DMS 273 (cell line): ENCODE data around the gene LGI4.
"Not testable (repeated sequence)": the region's sequence is repeated elsewhere in the genome, so short reads cannot be mapped to it uniquely, and the experiment has no call there.

Experiments used
- DNase-seq: peaks from one replicate; lab custom pipeline; 2025; ENCODE audit not compliant: unreplicated experiment; lab: John Stamatoyannopoulos, UW

The LGI4 gene

GRCh38 chr19:35107545-35107944 is 27.3 kb downstream of the LGI4 start:
- DNase-seq, result no peak

GRCh38 chr19:35106898-35107541 is 27.8 kb downstream of the LGI4 start:
- no peak for DNase-seq

- DNase-seq, result no peak
These were observed 28.6 kb downstream of the LGI4 start for GRCh38 chr19:35106291-35106583.

DNA sequence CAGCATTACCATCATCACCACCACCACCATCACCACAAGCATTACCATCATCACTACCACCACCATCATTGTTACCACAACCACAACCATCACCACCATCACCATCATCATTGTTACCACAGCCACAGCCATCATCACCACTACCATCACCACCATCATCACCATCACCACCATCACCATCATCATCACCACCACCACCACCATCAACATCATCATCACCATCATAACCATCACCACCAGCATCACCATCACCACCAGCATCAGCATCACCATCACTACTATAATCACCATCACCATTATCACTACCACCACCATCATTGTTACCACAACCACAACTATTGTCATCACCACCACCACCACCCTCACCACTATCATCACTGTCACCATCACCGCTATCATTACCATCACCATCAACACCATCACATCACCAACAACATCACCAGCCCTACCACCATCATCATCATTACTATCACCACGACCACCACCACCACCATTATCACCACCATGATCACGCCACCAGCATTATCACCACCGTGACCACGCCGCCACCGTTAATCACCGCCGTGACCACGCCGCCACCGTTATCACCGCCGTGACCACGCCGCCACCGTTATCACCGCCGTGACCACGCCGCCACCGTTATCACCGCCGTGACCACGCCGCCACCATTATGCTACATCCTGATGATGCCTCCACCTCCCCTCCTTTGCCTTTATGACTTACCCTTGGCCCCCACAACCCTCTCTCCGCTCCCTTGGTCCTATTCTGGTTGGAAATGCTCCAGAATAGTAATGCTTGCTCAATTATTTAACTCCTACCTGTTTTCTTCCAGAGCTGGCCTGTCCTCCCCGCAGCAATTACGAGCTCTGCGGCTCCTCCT is 29.2 kb downstream of the LGI4 start:
- no peak for DNase-seq

- DNase-seq, result no peak
These were observed 29.8 kb downstream of the LGI4 start for GRCh38 chr19:35105047-35105410.

GRCh38 chr19:35104361-35104760 is 30.5 kb downstream of the LGI4 start:
- no peak for DNase-seq

GRCh38 chr19:35103614-35104013 is 31.2 kb downstream of the LGI4 start:
- DNase-seq, result not testable (repeated sequence)

- not testable (repeated sequence) for DNase-seq
These were observed 32.9 kb downstream of the LGI4 start for GRCh38 chr19:35101949-35102348.

GRCh38 chr19:35100588-35101533 is 34.0 kb downstream of the LGI4 start:
- DNase-seq, result peak; percentile 35

GRCh38 chr19:35099897-35100275 is 35.0 kb downstream of the LGI4 start:
- peak; percentile 41 for DNase-seq

DNA sequence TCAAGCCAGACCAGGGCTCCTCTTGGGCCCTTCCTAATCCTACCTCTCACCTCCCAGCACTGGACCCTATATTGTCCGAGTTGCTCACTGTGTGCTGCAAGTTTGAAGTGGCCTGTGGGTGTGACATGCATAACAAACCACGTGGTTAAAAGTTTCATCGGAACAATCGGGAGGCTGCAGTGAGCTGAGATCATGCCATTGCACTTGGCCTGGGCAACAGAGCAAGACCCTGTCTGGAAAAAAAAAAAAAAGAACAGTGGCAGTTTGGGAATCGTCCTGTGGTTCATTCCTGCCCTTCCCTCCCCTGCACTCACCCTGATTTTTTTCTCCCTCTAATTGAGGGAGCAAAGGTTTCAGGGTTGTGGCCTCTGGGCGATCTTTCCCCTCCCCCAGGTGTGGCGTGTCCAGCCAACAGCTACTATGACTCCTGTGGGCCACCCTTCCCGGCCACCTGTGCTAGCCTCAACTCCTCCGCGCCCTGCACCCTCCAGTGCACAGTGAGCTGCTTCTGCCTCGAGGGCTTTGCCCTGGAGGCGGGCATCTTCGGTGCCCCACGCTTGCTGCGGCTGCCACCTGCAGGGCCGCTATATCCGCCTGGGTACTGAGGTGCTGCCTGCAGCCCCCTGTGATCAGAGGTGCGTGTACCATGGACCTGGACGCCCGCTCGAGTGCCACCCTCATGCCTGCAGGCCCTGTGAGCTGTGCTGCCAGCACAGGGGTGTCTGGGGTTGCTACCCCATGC is 35.5 kb downstream of the LGI4 start:
- no peak for DNase-seq

DNA sequence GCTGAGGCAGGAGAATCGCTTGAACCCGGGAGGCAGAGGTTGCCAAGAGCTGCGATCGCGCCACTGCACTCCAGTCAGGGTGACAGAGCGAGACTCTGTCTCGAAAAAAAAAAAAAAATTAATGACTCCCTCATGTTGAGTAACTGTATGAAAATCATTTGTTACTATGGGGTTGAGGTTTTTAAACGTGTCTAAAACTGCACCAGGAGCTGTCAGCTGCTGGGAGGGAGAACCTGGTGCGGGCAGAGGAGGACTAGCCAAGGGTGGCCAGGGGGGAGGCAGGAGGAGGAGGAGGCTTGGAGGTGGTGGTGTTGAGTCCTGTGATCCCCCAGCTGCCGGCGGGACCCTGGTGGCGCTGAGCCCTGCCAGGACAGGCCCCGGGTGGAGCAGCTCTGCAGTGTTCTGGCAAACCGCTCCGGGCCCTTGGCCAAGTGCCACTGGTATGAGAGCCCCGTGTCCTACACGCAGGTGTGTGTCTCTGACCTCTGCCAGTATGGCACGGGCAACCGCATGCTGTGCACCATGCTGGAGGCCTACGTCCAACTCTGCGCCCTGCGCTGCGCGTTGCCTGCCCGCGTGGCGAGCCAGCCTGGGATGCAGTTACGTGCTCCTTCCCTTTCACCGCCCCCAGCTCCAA is 36.3 kb downstream of the LGI4 start:
- peak; percentile 61 for DNase-seq

DNA sequence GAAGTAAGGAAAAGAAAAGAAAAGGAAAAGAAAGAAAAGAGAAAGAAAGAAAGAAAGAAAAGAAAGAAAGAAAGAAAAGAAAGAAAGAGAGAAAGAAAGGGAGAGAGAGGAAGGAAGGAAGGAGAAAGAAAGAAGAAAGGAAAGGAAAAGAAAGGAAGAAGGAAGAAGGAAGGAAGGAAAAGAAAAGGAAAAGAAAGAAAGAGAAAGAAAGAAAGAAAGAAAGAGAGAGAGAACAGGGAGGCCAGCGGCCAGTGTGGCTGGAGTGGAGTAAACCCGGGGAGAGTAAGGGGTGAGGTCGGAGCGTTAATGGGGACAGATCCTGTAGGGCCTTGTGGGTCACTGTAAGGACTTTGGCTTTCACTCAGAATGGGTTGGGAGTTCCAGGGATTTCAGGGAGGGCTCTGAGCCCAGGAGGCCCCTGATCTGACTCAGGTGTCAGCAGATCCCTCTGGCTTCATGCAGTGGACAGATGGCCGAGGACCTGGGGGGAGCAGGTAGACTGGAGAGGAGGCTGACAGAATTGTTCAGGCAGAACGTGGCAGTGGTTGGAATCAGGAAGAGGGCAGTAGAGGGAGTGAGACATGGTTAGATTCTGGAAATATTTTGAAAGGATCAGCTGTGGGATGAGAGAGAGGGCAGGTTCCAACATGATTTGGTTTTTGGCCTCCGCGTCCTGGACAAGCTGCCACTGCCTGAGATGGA is 39.0 kb downstream of the LGI4 start:
- peak; percentile 82 for DNase-seq

DNA sequence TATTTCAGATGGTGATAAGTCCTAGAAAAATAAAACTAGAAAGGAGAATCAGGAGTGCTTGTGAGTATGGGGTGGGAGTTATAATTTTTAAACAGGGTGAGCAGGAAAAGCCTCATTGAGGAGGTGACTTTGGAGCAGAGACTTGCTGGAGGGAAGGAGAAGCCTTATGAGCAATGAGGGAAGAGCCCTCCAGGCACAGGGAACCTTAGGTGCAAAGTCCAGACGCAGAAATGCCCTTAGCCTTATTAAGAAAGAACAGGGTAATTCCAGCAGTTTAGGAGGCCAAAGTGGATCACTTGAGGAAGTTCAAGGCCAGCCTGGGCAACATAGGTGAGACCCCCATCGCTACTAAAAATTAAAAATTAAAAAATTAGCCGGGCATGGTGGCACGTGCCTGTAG is 40.2 kb downstream of the LGI4 start:
- DNase-seq, result no peak

GRCh38 chr19:35093941-35094647 is 40.8 kb downstream of the LGI4 start:
- DNase-seq, result no peak

DNA sequence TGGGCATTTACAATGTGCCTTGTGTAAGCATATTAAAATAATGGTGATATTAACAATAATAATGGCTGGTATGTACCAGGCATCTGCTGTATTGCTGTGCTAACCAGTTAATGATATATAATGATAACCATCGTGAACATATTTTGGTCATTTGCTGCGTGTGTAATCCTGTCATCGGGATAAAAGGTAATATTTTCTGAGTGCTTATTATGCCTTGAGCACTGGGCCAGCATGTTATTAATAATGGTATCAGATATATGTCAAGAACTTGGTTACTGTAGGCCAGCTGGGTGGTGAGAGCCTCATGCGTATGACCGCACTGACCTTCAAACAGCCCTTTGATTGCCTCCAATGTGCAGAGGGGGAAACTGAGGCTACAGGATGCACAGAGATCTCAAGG is 41.4 kb downstream of the LGI4 start:
- no peak for DNase-seq

DNA sequence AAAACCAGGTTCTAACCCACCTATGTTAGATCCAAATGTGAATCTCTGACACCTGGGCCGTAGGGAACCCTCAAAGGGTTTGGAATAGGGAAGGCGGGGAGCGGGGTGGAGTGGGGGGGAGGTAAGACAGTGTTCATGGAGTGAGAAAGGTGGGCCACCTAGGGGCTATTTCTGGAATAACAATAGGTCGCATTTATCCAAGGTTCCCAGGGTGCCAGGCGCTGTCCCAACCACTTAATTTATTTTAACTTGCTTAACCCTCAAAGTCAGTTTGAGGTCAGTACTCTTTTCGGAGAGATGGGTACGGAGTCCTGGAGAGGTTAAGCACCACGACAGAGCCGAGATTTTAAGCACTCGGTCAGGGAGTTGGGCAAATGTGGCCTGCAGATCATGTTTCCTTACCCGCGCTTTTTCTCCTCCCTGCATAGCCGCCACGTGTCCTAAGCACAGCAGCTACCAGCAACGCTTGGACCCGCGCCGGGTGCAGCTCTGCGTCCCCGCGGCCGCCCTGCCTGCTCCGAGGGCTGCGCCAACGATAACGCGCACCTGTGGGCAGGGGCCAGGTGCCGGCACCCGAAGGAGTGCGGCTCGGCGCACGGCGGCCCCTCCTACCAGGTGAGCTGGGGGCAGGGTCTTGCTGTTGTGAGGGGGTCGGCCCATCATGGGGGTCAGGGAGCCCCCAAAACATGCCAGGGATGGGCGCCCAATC is 44.2 kb downstream of the LGI4 start:
- peak; percentile 88 for DNase-seq

- DNase-seq, result no peak
These were observed 44.7 kb downstream of the LGI4 start for GRCh38 chr19:35090160-35090505.

- DNase-seq, result no peak
These were observed 45.3 kb downstream of the LGI4 start for GRCh38 chr19:35089554-35089953.
